Measurements from ENCODE around the gene NANOS2.

DNA sequence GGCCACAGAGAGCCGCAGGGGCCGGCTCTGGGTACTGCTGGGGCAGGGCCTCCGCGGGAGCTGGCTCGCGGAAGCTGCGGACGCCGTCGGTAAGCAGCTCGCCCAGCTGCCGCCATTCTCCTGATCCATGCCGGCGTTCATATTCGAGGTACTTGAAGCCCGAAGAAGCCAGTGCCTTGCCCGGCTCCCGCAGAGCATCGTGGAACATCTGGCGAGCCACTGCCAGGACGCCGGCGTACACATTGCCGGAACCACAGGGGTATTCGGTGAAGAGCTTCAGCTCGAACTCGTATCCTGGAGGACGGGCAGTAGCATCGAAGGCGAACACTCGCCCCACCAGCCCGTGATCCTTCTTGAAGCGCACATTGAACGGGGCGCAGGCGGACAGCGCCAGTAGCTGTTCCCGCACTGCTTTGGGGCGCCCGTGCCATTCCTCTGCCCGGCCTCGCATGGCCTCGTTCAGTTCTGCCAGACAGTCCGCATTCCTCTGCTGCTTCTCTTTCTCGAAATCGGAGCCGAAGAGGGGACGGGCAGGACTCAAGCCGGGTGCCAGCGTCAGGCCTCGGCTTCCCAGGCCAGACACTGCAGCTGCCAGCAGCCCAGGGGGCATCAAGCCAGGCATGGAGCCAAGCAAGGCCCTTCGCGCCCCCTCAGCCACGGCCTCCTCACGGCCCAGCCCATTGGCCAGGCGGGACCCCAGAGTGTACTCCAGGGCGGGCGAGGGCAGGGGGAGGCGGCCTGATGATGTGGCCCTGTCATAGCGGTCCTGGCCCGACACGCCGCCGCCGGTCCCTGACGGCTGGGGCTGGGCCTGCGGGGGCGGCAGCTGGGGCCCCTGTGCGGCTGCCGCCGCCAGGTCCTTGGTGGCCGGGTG, 29.7 kb downstream of the NANOS2 start:
- TF ChIP-seq, protein P1, sequence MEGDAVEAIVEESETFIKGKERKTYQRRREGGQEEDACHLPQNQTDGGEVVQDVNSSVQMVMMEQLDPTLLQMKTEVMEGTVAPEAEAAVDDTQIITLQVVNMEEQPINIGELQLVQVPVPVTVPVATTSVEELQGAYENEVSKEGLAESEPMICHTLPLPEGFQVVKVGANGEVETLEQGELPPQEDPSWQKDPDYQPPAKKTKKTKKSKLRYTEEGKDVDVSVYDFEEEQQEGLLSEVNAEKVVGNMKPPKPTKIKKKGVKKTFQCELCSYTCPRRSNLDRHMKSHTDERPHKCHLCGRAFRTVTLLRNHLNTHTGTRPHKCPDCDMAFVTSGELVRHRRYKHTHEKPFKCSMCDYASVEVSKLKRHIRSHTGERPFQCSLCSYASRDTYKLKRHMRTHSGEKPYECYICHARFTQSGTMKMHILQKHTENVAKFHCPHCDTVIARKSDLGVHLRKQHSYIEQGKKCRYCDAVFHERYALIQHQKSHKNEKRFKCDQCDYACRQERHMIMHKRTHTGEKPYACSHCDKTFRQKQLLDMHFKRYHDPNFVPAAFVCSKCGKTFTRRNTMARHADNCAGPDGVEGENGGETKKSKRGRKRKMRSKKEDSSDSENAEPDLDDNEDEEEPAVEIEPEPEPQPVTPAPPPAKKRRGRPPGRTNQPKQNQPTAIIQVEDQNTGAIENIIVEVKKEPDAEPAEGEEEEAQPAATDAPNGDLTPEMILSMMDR (IDR thresholded peaks at IDR 0.05): no peak
- no peak for TF ChIP-seq EZH2 (IDR thresholded peaks at IDR 0.05)
